ENCODE data around the gene RAP1B.

The RAP1B gene

GRCh38 chr12:68686595-68687521 lies 76.2 kb downstream of the RAP1B start, which contains the start of gene NUP107:
Gene NUP107, plus strand, starts transcription at chr12:68686978. Its CDS starts 88 bp downstream, at chr12:68687066.
- no CpG with 5 or more reads among the region's 44 CpGs for WGBS (ENCODE audit: insufficient coverage, insufficient read length)
- H3K4me1 ChIP-seq (ENCODE audit: control insufficient read depth, insufficient read depth, low read length), result no peaks in the 10 kb centered on the region
- no peak within 1 kb of the TSS for H3K27ac ChIP-seq (ENCODE audit: low read length)
- DNase-seq (ENCODE audit: low read depth, low spot score), result peak; percentile 98
- H3K36me3 ChIP-seq (ENCODE audit: control insufficient read depth, insufficient read depth, low read length), result peaks cover 4% of the 10 kb centered on the region; the same call in 1 of the 2 replicates
- H3K27me3 ChIP-seq (ENCODE audit: control insufficient read depth, insufficient read depth, low read length), result no peaks in the 10 kb centered on the region
- no peaks in the 10 kb centered on the region for H3K9me3 ChIP-seq (ENCODE audit: control insufficient read depth, insufficient read depth, low read length)
- H3K4me3 ChIP-seq (ENCODE audit: low read length), result peak within 1 kb of the TSS; percentile 86

GRCh38 chr12:68695454-68695853 lies 84.8 kb downstream of the RAP1B start:
- peaks cover 21% of the 10 kb centered on the region; the same call in 1 of the 2 replicates for H3K36me3 ChIP-seq (ENCODE audit: control insufficient read depth, insufficient read depth, low read length)
- H3K4me3 ChIP-seq (ENCODE audit: low read length), result no peak overlapping the region

GRCh38 chr12:68699486-68699885 lies 88.8 kb downstream of the RAP1B start:
- DNase-seq (ENCODE audit: low read depth, low spot score), result no peak
- H3K9me3 ChIP-seq (ENCODE audit: control insufficient read depth, insufficient read depth, low read length), result no peaks in the 10 kb centered on the region
- no CpG with 5 or more reads among the region's 1 CpG for WGBS (ENCODE audit: insufficient coverage, insufficient read length)
- H3K27me3 ChIP-seq (ENCODE audit: control insufficient read depth, insufficient read depth, low read length), result no peaks in the 10 kb centered on the region
- H3K36me3 ChIP-seq (ENCODE audit: control insufficient read depth, insufficient read depth, low read length), result peaks cover 19% of the 10 kb centered on the region; the same call in 1 of the 2 replicates
- H3K4me1 ChIP-seq (ENCODE audit: control insufficient read depth, insufficient read depth, low read length), result no peaks in the 10 kb centered on the region
- no peak overlapping the region for H3K27ac ChIP-seq (ENCODE audit: low read length)
- H3K4me3 ChIP-seq (ENCODE audit: low read length), result no peak overlapping the region

More at GRCh38 chr12:68695454-68695853, 84.8 kb downstream of the RAP1B start:
- Histone ChIP-seq H3K27me3 (ENCODE audit: control insufficient read depth, insufficient read depth, low read length) (no peaks in the 10 kb centered on the region), H3K9me3 (ENCODE audit: control insufficient read depth, insufficient read depth, low read length) (no peaks in the 10 kb centered on the region), H3K27ac (ENCODE audit: low read length) (no peak overlapping the region), H3K4me1 (ENCODE audit: control insufficient read depth, insufficient read depth, low read length) (no peaks in the 10 kb centered on the region)
- DNase-seq (ENCODE audit: low read depth, low spot score), result no peak

All from iPS DF 6.9 (cell line).